DND-41 (cell line): ENCODE results near the gene ARL5B.

Experiments used
- EZH2 ChIP-seq: IDR thresholded peaks from 3 replicates; pipeline ENCODE4 v1.6.1; 2012; ENCODE audit warnings: borderline replicate concordance, low read depth, mild to moderate bottlenecking, moderate library complexity, low read length, inconsistent platforms; ENCODE audit not compliant: severe bottlenecking
- TF ChIP-seq, protein P1 (sequence below): IDR thresholded peaks from 2 replicates; pipeline ENCODE4 v1.5.1; 2012; ENCODE audit warnings: borderline replicate concordance, low read length, moderate library complexity, mild to moderate bottlenecking; ENCODE audit not compliant: poor library complexity, severe bottlenecking; ENCODE audit errors: extremely low read depth

DNA sequence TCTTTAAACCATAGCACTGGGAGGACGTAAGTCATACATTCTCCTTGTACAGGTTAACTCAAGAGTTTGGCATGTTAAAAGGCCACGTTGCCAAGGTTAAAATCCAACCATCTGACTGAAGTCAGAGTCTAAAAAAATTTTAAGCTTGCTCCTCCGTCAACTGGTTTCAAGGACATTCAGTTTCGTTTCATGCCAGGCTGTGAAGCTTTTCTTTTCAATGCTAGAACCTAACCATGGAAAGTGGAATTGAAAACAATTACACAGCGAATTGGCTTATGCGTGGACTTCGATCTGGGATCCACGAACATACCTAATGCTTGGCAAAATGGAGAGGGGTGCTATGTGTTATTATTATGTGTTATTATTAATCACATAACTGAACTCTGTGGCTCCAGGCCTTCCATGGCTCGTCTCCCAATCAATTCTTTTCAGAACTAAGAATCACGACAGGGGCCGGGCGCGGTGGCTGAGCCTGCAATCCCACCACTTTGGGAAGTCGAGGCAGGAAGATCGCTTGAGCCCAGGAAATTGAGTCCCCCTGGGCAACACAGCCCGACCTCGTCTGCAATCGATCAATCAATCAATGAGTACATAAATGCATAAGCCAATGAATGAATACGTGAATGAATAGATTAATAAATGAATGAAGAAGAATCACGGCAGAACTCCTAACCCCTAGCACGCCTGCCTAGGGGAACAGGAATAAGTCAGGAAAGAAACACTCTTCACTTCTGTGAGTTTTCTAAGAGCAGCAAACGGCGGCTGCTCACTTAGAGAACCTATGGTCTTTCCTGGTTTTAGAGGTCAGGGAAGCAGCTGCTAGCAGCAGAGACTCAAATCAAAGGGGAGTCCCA is 733 bp upstream of the ARL5B start:
- TF ChIP-seq, protein P1, sequence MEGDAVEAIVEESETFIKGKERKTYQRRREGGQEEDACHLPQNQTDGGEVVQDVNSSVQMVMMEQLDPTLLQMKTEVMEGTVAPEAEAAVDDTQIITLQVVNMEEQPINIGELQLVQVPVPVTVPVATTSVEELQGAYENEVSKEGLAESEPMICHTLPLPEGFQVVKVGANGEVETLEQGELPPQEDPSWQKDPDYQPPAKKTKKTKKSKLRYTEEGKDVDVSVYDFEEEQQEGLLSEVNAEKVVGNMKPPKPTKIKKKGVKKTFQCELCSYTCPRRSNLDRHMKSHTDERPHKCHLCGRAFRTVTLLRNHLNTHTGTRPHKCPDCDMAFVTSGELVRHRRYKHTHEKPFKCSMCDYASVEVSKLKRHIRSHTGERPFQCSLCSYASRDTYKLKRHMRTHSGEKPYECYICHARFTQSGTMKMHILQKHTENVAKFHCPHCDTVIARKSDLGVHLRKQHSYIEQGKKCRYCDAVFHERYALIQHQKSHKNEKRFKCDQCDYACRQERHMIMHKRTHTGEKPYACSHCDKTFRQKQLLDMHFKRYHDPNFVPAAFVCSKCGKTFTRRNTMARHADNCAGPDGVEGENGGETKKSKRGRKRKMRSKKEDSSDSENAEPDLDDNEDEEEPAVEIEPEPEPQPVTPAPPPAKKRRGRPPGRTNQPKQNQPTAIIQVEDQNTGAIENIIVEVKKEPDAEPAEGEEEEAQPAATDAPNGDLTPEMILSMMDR, result no peak
- TF ChIP-seq EZH2, result no peak
